ENCODE results near the gene C19orf67. TPM values are rescaled to one million over a fixed set of nuclear protein-coding genes. Genes with fewer than 3 reads are reported as not detected.

C19orf67 gene
- total RNA-seq, result not detected

DNA sequence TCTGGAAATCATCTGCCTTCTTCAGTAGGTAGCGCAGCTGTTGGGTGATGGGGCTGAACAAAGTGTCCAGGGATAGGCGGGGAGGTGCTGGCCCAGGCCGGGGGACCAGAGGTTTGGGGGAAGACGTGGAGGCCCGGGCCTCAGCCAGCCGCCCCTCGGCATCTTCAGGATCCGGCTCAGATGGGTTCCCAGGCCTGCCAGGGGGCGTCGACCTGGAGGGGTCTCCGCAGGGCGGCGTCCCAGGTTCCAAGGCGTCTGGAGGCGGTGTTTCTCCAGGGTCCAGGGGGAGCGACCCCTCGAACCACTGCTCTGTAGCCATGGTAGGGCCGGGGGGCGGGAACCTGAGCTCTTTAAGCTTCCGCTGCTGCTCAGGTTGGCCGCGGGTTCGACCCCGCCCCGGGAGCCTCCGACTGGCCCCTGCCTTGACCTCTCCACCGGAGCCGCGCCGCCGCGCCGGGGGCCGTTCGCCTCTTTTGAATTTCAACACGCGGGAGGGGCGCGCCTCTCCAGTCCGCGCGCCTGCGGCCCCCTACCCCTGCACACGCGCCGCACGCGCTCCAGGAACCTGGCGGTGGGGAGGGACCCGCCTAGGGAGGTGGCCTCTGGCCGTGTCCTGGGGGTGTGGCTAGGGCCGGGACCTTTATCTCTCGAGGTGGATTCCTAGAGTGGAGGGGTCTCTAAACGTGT, at the start of gene C19orf67:
Gene C19orf67 (minus strand): TSS at position 475 of the 687 bp plus-strand sequence. CDS start 156 bp downstream, at position 319.
- no peaks in the 10 kb centered on the region for H3K36me3 ChIP-seq (replicated peaks in 1 of 2; ENCODE audit: insufficient read depth in 1 of 2, low read depth in 2 of 2)
- TF ChIP-seq POLR2A (IDR thresholded peaks at IDR 0.05) (no peak), CTCF (IDR thresholded peaks at IDR 0.05) (no peak)
- H3K9me3 ChIP-seq, result no peaks in the 10 kb centered on the region

GRCh38 chr19:14135355-14135754, 49.8 kb upstream of the C19orf67 start:
- Histone ChIP-seq H3K36me3 (replicated peaks in 1 of 2; ENCODE audit: insufficient read depth in 1 of 2, low read depth in 2 of 2) (no peaks in the 10 kb centered on the region), H3K27me3 (no peaks in the 10 kb centered on the region), H3K27ac (no peak overlapping the region), H3K4me3 (no peak overlapping the region), H3K4me1 (peaks cover 11% of the 10 kb centered on the region), H3K9me3 (no peaks in the 10 kb centered on the region)
- no peak for DNase-seq
- intact Hi-C loops (cut with DNase I), result loop anchor here (10.0 kb wide), 1 partner anchor 51 kb away; the partner anchor contains the start of gene C19orf67
- ATAC-seq, result no peak
- WGBS, 2 donors, result 18 to 36% methylated on average over 6 of the region's 6 CpGs
- TF ChIP-seq CTCF (IDR thresholded peaks at IDR 0.05), result no peak
- TF ChIP-seq POLR2A (IDR thresholded peaks at IDR 0.05), result no peak

More for the DNA sequence above, at the start of gene C19orf67:
- Histone ChIP-seq H3K4me3 (no peak within 1 kb of the TSS), H3K27me3 (no peaks in the 10 kb centered on the region), H3K27ac (no peak within 1 kb of the TSS), H3K4me1 (peaks cover 38% of the 10 kb centered on the region)
- ATAC-seq (no peak), DNase-seq (no peak)
- 48 to 56% methylated on average over 25 to 31 of the region's 54 CpGs for WGBS, 2 donors
- intact Hi-C loops (cut with DNase I), result loop anchor here (10.0 kb wide), 1 partner anchor 49 kb away; the partner anchor contains the start of gene ASF1B

GRCh38 chr19:14127929-14128509, 42.4 kb upstream of the C19orf67 start:
- 36 to 67% methylated on average over 1 to 4 of the region's 4 CpGs for WGBS, 2 donors
- Histone ChIP-seq H3K9me3 (no peaks in the 10 kb centered on the region), H3K27ac (peak overlapping the region in 1 of 4 donors; percentile 27)

DNA sequence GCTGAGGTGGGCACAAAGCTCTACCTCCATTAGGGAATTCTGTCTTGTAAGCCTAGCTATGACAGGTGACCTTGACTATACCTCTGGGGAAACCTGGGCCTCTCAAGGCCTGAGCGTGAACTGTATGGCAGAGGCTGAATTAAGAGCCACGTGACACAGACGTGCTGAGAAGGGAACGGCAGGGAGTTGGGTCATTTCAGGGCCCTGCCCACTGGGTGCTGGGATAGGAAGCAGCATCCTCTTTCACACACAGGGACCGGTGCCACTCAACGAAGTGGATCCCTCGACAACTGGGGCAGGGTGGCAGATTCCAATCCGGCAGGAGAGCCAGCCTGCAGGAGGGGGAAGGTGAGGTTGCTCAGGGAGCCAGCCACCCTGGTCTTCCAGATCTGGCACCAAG, 41.6 kb upstream of the C19orf67 start:
- no peak for TF ChIP-seq POLR2A (IDR thresholded peaks at IDR 0.05)
- TF ChIP-seq CTCF (IDR thresholded peaks at IDR 0.05), result no peak
- Histone ChIP-seq H3K27me3 (no peaks in the 10 kb centered on the region), H3K4me1 (peaks cover 9% of the 10 kb centered on the region), H3K36me3 (replicated peaks in 1 of 2; ENCODE audit: insufficient read depth in 1 of 2, low read depth in 2 of 2) (no peaks in the 10 kb centered on the region), H3K27ac (no peak overlapping the region), H3K4me3 (no peak overlapping the region), H3K9me3 (no peaks in the 10 kb centered on the region)
- ATAC-seq (no peak), DNase-seq (peak in 1 of 4 donors; percentile 53)
- 59 to 69% methylated on average over 7 to 8 of the region's 8 CpGs for WGBS, 2 donors
- intact Hi-C loops (cut with DNase I), result no loop called here

More at GRCh38 chr19:14127929-14128509, 42.4 kb upstream of the C19orf67 start:
- peak in 2 of 4 donors; percentile 41 to 50 for DNase-seq
- TF ChIP-seq CTCF (IDR thresholded peaks at IDR 0.05), result no peak
- TF ChIP-seq POLR2A (IDR thresholded peaks at IDR 0.05), result no peak
- ATAC-seq, result peak; percentile 48
- Histone ChIP-seq H3K27me3 (no peaks in the 10 kb centered on the region), H3K4me1 (peaks cover 9% of the 10 kb centered on the region), H3K4me3 (no peak overlapping the region), H3K36me3 (replicated peaks in 1 of 2; ENCODE audit: insufficient read depth in 1 of 2, low read depth in 2 of 2) (no peaks in the 10 kb centered on the region)
- intact Hi-C loops (cut with DNase I), result no loop called here

Data from body of pancreas (tissue), 4 donors.